HepG2 (cell line): Measurements from ENCODE around the gene AMHR2. TPM values are rescaled to one million over a fixed set of nuclear protein-coding genes. Genes with fewer than 3 reads are reported as not detected.

Source experiments
- CBX2 ChIP-seq, 2 experiments: fragments of 200-600 bp in 1 of 2; sonication (generic); formaldehyde crosslinking in 1 of 2; IDR thresholded peaks; 2 replicates each; pipeline versions ENCODE4 v1.7.0 to v1.8.1; 2018 to 2022; ENCODE audit warnings: low read depth in 2 of 2, low read length in 1 of 2, mild to moderate bottlenecking in 1 of 2, missing genetic modification reagents in 1 of 2
- EZH2 ChIP-seq: conservative IDR thresholded peaks from 2 replicates; pipeline ENCODE4 v1.6.1; 2012; ENCODE audit warnings: mild to moderate bottlenecking, low read depth, low read length, moderate library complexity
- HMGXB4 ChIP-seq, 2 experiments: sonication (generic) in 1 of 2; formaldehyde crosslinking in 1 of 2; IDR thresholded peaks; 2 replicates each; pipeline versions ENCODE4 v1.4.0 to v1.6.1; 2018 to 2020; ENCODE audit warnings: missing genetic modification reagents in 2 of 2, borderline replicate concordance in 1 of 2, low read depth in 1 of 2, mild to moderate bottlenecking in 1 of 2, missing biosample characterization in 1 of 2
- IRF2 ChIP-seq: IDR thresholded peaks from 2 replicates; pipeline ENCODE4 v1.6.1; 2018; ENCODE audit warnings: missing genetic modification reagents, missing compliant biosample characterization
- KIAA2018 ChIP-seq: sonication (generic); formaldehyde crosslinking; IDR thresholded peaks from 2 replicates; pipeline ENCODE4 v1.5.0; 2020; ENCODE audit warnings: mild to moderate bottlenecking, missing genetic modification reagents, borderline replicate concordance
- NAIF1 ChIP-seq: sonication (generic); formaldehyde crosslinking; IDR thresholded peaks from 2 replicates; pipeline ENCODE4 v1.5.0; 2020; ENCODE audit warnings: mild to moderate bottlenecking, missing genetic modification reagents, borderline replicate concordance
- RBM39 ChIP-seq: fragments of 200-400 bp; formaldehyde crosslinking; IDR thresholded peaks from one replicate; pipeline ENCODE4 v1.6.1; 2018; ENCODE audit warnings: antibody characterized with exemption, mild to moderate bottlenecking, low read depth, low read length; ENCODE audit not compliant: poor library complexity, severe bottlenecking
- SP140L ChIP-seq: sonication (generic); formaldehyde crosslinking; IDR thresholded peaks from 2 replicates; pipeline ENCODE4 v1.4.0; 2020; ENCODE audit warnings: missing genetic modification reagents, borderline replicate concordance
- TFDP1 ChIP-seq: IDR thresholded peaks from 2 replicates; pipeline ENCODE4 v1.6.1; 2016; ENCODE audit warnings: missing compliant biosample characterization, missing genetic modification reagents, borderline replicate concordance
- TOE1 ChIP-seq: sonication (generic); formaldehyde crosslinking; IDR thresholded peaks from 2 replicates; pipeline ENCODE4 v1.4.0; 2020; ENCODE audit warnings: mild to moderate bottlenecking, missing genetic modification reagents
- XRCC5 ChIP-seq: fragments of 200-400 bp; formaldehyde crosslinking; optimal IDR thresholded peaks from 2 replicates; pipeline ENCODE3; 2017; ENCODE audit warnings: mild to moderate bottlenecking, low read length
- ZFAT ChIP-seq: sonication (generic); formaldehyde crosslinking; conservative IDR thresholded peaks from 2 replicates; pipeline ENCODE4 v1.8.1; 2023; ENCODE audit warnings: missing genetic modification reagents, inconsistent platforms
- ZNF598 ChIP-seq: sonication (generic); formaldehyde crosslinking; IDR thresholded peaks from 2 replicates; pipeline ENCODE4 v1.5.1; 2020; ENCODE audit warnings: mild to moderate bottlenecking, missing genetic modification reagents, borderline replicate concordance
- ZNF775 ChIP-seq: sonication (generic); formaldehyde crosslinking; IDR thresholded peaks from 2 replicates; pipeline ENCODE4 v1.4.0; 2020; ENCODE audit warnings: missing genetic modification reagents, mild to moderate bottlenecking, moderate library complexity, borderline replicate concordance
- ZNF788 ChIP-seq: sonication (generic); formaldehyde crosslinking; IDR thresholded peaks from 2 replicates; pipeline ENCODE4 v1.5.0; 2020; ENCODE audit warnings: mild to moderate bottlenecking, missing genetic modification reagents, borderline replicate concordance
- polyA plus RNA-seq, 8 experiments: library from polyadenylated mRNA; depleted of rRNA in 3 of 8; stranded (reverse) in 7 of 8; unstranded in 1 of 8; fragments of >200 nt; fragmentation: Illumina TruSeq in 4 of 8; extraction: Trizol in 4 of 8; gene quantifications; 2 replicates each; pipeline versions ENCODE4 v1.2.1 to v1.2.3, GENCODE V29; 2011 to 2016; ENCODE audit warnings: low read depth in 4 of 8, missing spikeins in 1 of 8, mixed read lengths in 1 of 8; ENCODE audit not compliant: insufficient read depth in 1 of 8
- total RNA-seq, 5 experiments: library from RNA; depleted of rRNA; stranded (reverse); fragments of >200 nt; fragmentation: Illumina TruSeq; extraction: Trizol; gene quantifications; 2 replicates each; pipeline ENCODE4 v1.2.3, GENCODE V29; 2016; ENCODE audit warnings: low read depth in 1 of 5

AMHR2 gene
- total and polyA plus RNA-seq, 2 of the 13 experiments (the other 11 are each of a cell fraction or from before 2014, with no cell fraction given): 0.24 to 0.58 TPM

DNA sequence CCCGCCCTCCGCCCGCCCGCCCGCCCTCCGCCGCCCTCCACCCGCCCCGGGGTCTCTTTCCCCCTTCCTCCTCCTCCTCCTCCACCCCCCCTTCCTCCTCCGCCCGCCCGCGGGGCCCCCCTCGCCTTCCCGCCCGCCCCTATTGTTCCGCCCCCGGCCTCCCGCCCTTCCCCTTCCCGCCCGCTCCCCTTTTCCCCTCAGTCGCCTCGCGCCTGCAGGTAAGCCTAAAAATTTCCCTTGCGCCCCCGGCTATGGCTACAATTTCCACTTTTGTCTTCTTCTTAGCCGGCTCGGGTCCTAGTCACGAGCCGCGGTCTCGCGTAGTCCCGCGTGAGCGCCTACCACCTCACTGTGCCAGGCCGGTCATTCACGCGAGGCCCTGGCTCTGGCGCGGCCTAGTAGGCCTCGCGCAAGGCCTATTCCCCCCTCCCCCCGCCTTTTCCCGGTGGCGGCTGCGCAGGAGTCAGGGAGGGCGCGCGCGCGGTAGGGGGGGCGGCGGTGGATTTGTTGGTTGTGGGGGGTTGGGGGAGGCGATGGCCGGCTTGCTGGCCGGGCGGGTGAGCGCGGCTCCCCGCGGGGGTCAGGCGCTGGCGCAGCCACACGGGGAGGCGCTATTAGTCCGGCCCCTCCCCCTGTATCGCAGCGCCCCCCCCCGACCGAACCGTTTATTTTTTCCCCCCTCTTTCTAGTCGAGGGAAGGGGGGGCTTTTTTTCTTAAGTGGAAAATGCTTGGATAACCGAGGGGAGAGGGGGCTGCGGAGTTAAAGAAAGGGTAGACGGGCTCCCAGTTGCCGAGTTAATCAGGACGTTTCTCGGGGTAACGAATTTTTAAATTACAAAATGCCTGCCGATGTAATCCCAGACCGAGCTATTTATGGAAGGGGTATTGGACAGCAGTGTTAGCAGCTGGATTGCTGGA is 28.8 kb downstream of the AMHR2 start (continued):
- TF ChIP-seq KIAA2018 (CRISPR knock-in tag): no peak
- 0 out of 2 replicates have a peak, but pooled peaks have one; percentile 6 for TF ChIP-seq ZNF598
- TF ChIP-seq HMGXB4 (CRISPR knock-in tag; IDR thresholded peaks at IDR 0.05; ENCODE audit: borderline replicate concordance in 1 of 2, low read depth in 1 of 2): peak in 1 of 2 experiments; percentile 86; a peak in 3 of 4 replicates
- TF ChIP-seq IRF2 (CRISPR knock-in tag): no peak
- no peak for TF ChIP-seq TOE1
- no peak for TF ChIP-seq EZH2
- TF ChIP-seq TFDP1 (CRISPR knock-in tag): peak; percentile 49; the same call in 1 of the 2 replicates
- TF ChIP-seq CBX2 (IDR thresholded peaks at IDR 0.05; ENCODE audit: low read depth, low read length): no peak
- no peak for TF ChIP-seq CBX2 (CRISPR knock-in tag; IDR thresholded peaks at IDR 0.05; ENCODE audit: low read depth)
- no peak for TF ChIP-seq SP140L
- TF ChIP-seq RBM39: peak; percentile 91
- no peak for TF ChIP-seq ZNF775
- no peak for TF ChIP-seq XRCC5
- no peak for TF ChIP-seq NAIF1
- 0 out of 2 replicates have a peak, but pooled peaks have one; percentile 36 for TF ChIP-seq ZNF788 (CRISPR knock-in tag)
- TF ChIP-seq ZFAT (CRISPR knock-in tag): no peak
